HS-5 (cell line): Measurements from ENCODE around the gene TM9SF4.

ENCODE experiments used
- DNase-seq: peaks from one replicate; pipeline ENCODE4 v3.0.0-alpha.2; 2012; ENCODE audit warnings: low read depth

TM9SF4 gene

GRCh38 chr20:32208499-32209154, 99.1 kb downstream of the TM9SF4 start:
- DNase-seq, result no peak

GRCh38 chr20:32209850-32210605, 100.5 kb downstream of the TM9SF4 start:
- no peak for DNase-seq

GRCh38 chr20:32213870-32214269, 104.4 kb downstream of the TM9SF4 start:
- DNase-seq, result no peak

GRCh38 chr20:32215147-32215546, 105.6 kb downstream of the TM9SF4 start:
- DNase-seq, result no peak

GRCh38 chr20:32215729-32216128, 106.2 kb downstream of the TM9SF4 start:
- no peak for DNase-seq

DNA sequence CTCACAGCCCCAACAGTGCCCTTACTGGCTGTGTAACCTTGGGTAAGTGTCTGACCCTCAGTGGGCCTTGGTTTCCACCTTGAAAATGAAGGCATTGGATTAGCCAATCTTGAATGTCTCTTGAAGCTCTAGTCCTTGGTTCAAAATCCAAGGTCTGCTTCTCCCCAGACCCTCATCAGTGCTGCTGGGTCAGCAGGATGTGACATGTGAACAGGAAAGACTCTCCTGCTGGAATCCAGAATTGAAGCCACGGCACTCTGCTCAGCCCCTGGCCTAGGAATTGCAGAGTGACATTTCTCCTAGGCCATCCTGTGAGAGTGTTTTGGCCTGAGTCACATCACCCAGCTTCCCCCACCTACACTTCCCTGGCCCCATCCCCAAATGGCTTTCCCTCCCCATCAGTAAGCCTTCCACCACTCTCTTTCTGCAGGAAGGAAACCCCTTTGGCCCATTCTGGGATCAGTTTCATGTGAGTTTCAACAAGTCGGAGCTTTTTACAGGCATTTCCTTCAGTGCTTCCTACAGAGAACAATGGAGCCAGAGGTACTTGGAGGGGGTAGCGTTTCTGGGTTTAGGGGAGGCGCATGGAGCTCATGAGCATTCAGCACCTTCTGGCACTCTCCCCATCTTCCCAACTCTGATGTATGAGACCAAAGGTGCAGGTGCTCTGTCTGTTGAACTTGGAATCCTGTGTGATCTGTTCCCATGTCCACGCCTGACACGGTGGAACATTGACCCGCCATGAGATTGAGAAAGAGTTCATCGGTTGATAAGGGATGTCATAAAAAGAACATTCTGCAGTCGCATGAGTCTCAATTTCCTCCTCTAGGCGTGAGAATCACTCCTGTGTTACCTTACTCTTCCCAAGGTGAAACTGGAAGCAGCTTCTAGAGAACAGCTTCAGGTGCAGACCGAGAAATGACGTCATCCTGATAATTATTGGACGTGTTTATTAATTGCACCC, 106.9 kb downstream of the TM9SF4 start:
- no peak for DNase-seq
